H1 (cell line): ENCODE data around the gene ARHGAP5. TPM values are rescaled to one million over a fixed set of nuclear protein-coding genes. Genes with fewer than 3 reads are reported as not detected.

Source experiments
- CTBP2 ChIP-seq: IDR thresholded peaks from 2 replicates; pipeline ENCODE4 v1.7.0; 2011; ENCODE audit warnings: borderline replicate concordance, mild to moderate bottlenecking, moderate library complexity, mixed read lengths, low read length; ENCODE audit not compliant: insufficient read depth, insufficient read length
- JUND ChIP-seq: IDR thresholded peaks from 2 replicates; pipeline ENCODE4 v1.6.1; 2011; ENCODE audit warnings: mild to moderate bottlenecking, improper control_type of control experiment, low read length
- NRF1 ChIP-seq: IDR thresholded peaks from 2 replicates; pipeline ENCODE4 v1.6.1; 2011; ENCODE audit warnings: mild to moderate bottlenecking, low read depth, low read length, improper control_type of control experiment
- polyA plus RNA-seq, 7 experiments: library from polyadenylated mRNA; depleted of rRNA in 3 of 7; stranded (reverse) in 5 of 7; unstranded in 2 of 7; fragments of >200 nt in 5 of 7; fragments of 200-250 nt in 2 of 7; gene quantifications; 1 replicate in 5 of 7; 2 replicates in 1 of 7; 4 replicates in 1 of 7; pipeline versions ENCODE4 v1.2.1 to v1.2.3, GENCODE V29; 2011 to 2013; ENCODE audit warnings: missing spikeins in 2 of 7, mixed read lengths in 2 of 7
- total RNA-seq: library from RNA; stranded (reverse); fragmentation: NEBNext Ultra II Directional; extraction: Animal tissue kit (Norgen Biotek cat#: 25700); gene quantifications from 2 replicates; pipeline ENCODE4 v1.2.1, GENCODE V29; 2021
- TF ChIP-seq, protein P1 (sequence below), 3 experiments: IDR thresholded peaks; 1 replicate in 2 of 3; 2 replicates in 1 of 3; pipeline versions ENCODE4 v1.5.1 to v1.6.1; 2011; ENCODE audit warnings: low read length in 3 of 3, mild to moderate bottlenecking in 3 of 3, inconsistent platforms in 2 of 3, low read depth in 1 of 3, moderate library complexity in 1 of 3; ENCODE audit not compliant: insufficient read depth in 1 of 3; ENCODE audit errors: control extremely low read depth in 1 of 3

The ARHGAP5 gene
- total and polyA plus RNA-seq, 2 of the 8 experiments (the other 6 are each of a cell fraction or from before 2014, with no cell fraction given) = 7.8 to 77.3 TPM

DNA sequence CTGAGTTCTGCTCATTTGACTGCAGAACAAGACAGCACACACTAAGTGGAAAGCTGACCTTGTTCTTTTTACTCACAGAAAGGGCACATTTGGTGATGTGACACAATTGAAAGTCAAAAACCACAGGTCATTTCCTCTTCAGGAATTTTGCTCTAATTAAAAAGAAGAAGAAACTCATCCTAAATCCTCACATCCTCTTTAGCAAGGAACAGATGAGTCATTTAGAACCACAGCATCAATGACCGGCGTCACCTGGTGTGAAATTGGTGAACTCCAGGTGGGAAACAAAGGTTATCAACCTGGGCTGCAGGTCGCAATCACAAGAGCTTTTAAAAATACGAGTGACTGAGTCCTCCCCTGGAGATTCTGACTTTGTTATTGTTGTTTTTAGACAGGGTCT is 128.9 kb downstream of the ARHGAP5 start (continued):
- TF ChIP-seq, protein P1, sequence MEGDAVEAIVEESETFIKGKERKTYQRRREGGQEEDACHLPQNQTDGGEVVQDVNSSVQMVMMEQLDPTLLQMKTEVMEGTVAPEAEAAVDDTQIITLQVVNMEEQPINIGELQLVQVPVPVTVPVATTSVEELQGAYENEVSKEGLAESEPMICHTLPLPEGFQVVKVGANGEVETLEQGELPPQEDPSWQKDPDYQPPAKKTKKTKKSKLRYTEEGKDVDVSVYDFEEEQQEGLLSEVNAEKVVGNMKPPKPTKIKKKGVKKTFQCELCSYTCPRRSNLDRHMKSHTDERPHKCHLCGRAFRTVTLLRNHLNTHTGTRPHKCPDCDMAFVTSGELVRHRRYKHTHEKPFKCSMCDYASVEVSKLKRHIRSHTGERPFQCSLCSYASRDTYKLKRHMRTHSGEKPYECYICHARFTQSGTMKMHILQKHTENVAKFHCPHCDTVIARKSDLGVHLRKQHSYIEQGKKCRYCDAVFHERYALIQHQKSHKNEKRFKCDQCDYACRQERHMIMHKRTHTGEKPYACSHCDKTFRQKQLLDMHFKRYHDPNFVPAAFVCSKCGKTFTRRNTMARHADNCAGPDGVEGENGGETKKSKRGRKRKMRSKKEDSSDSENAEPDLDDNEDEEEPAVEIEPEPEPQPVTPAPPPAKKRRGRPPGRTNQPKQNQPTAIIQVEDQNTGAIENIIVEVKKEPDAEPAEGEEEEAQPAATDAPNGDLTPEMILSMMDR (IDR thresholded peaks at IDR 0.05; ENCODE audit: control extremely low read depth in 1 of 3, insufficient read depth in 1 of 3, low read depth in 1 of 3, low read length in 3 of 3) = peak in 1 of 3 experiments; percentile 28; a peak in 2 of 4 replicates
- TF ChIP-seq JUND (peak; percentile 61; the same call in 1 of the 2 replicates), CTBP2 (no peak), NRF1 (no peak)
